ENCODE data around the gene RASSF3. TPM values are rescaled to one million over a fixed set of nuclear protein-coding genes. Genes with fewer than 3 reads are reported as not detected.

RASSF3 gene
- total and polyA plus RNA-seq, 7 donors: 34.7 to 348 (median 143) TPM

DNA sequence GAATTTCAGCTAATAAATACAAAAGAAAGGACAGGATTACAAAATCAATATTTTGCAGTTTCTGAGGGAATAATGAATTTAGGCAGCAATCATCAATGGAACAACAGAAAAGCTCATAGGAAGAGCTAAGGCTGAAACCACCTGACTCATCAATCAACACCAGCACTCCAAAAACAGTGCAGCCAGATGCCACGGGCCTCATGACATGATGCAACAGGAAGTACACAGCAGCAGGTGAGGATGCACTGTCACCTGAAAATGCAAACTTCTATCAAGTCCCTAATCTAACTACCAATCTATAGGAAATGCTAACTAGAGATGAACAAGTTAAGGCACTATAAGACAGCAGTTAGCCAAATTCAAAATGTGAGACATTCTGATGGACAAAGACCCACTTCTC lies 127.2 kb downstream of the RASSF3 start:
- Histone ChIP-seq H3K27ac (no peak overlapping the region), H3K36me3 (peaks cover 30 to 93% (median 49%) of the 10 kb centered on the region in 4 donors), H3K4me1 (no peaks in the 10 kb centered on the region), H3K4me3 (no peak overlapping the region), H3K27me3 (no peaks in the 10 kb centered on the region), H3K9me3 (no peaks in the 10 kb centered on the region)
- WGBS, 2 donors: 47 to 60% methylated on average over 1 of the region's 1 CpG
- DNase-seq: no peak
- TF ChIP-seq CTCF (IDR thresholded peaks at IDR 0.05): no peak
- TF ChIP-seq POLR2A (IDR thresholded peaks at IDR 0.05): no peak
- no peak for TF ChIP-seq POLR2AphosphoS5 (IDR thresholded peaks at IDR 0.05)
- no peak for TF ChIP-seq EP300 (IDR thresholded peaks at IDR 0.05)
- intact Hi-C loops (cut with DNase I): no loop called here

DNA sequence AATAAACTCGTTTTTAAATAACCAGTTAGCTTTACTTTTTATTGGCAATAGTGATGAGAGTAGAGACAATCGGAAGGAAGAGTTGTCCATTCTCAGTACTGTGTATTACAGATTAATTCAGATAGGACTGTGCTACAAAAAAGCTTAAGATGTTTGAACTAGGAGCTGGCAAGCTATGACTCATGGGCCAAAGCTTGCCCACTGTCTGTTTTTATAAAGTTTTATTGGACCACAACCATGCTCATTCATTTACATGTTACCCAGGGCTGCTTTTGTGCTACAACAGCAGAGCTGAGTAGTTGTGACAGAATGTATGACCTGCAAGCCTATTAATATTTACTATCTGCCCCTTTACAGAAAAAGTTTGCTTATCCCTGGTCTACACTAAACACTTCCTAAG lies 129.5 kb downstream of the RASSF3 start:
- no peaks in the 10 kb centered on the region for H3K4me1 ChIP-seq
- WGBS, 2 donors: 88 to 92% methylated on average over 2 of the region's 2 CpGs
- intact Hi-C loops (cut with DNase I): no loop called here
- TF ChIP-seq EP300 (IDR thresholded peaks at IDR 0.05): no peak
- no peak overlapping the region for H3K4me3 ChIP-seq
- DNase-seq: no peak
- no peaks in the 10 kb centered on the region for H3K9me3 ChIP-seq
- H3K27ac ChIP-seq: no peak overlapping the region
- H3K36me3 ChIP-seq: peaks cover 35 to 98% (median 64%) of the 10 kb centered on the region in 4 donors
- H3K27me3 ChIP-seq: no peaks in the 10 kb centered on the region

- 64 to 78% methylated on average over 2 of the region's 2 CpGs for WGBS, 2 donors
- no peaks in the 10 kb centered on the region for H3K4me1 ChIP-seq
- intact Hi-C loops (cut with DNase I): no loop called here
- no peak for TF ChIP-seq EP300 (IDR thresholded peaks at IDR 0.05)
- TF ChIP-seq POLR2AphosphoS5 (IDR thresholded peaks at IDR 0.05): no peak
- H3K27me3 ChIP-seq: no peaks in the 10 kb centered on the region
- no peak overlapping the region for H3K4me3 ChIP-seq
- no peak overlapping the region for H3K27ac ChIP-seq
- no peaks in the 10 kb centered on the region for H3K9me3 ChIP-seq
- peaks cover 35 to 98% (median 61%) of the 10 kb centered on the region in 4 donors for H3K36me3 ChIP-seq
- DNase-seq: no peak
These were observed 130.4 kb downstream of the RASSF3 start for GRCh38 chr12:64740646-64741045.

DNA sequence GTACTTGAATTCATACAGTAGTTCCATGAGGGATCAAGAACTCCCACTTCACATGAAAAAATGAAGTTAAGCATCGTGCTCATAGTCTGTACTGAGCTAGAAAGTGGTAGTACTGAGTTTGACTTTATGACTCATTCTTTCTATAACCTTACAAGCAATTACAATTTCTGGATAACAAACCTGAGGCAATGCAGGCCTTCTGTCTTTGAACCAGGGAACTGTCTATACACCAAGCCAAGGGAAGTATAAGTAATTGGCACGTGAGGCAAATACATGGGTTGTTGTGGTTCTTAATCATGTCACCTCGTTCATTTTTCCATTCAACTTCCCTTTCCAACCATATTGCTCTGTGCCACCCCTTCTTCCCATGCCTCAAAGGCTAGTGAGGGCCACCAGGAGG lies 132.1 kb downstream of the RASSF3 start:
- Histone ChIP-seq H3K27ac (no peak overlapping the region), H3K27me3 (no peaks in the 10 kb centered on the region), H3K36me3 (peaks cover 30 to 98% (median 51%) of the 10 kb centered on the region in 4 donors), H3K9me3 (no peaks in the 10 kb centered on the region), H3K4me3 (no peak overlapping the region), H3K4me1 (no peaks in the 10 kb centered on the region)
- TF ChIP-seq POLR2AphosphoS5 (IDR thresholded peaks at IDR 0.05) (no peak), CTCF (IDR thresholded peaks at IDR 0.05) (no peak), EP300 (IDR thresholded peaks at IDR 0.05) (no peak), POLR2A (IDR thresholded peaks at IDR 0.05) (no peak)
- intact Hi-C loops (cut with DNase I): no loop called here
- 89 to 90% methylated on average over 3 of the region's 3 CpGs for WGBS, 2 donors
- no peak for DNase-seq

- intact Hi-C loops (cut with DNase I): no loop called here
- TF ChIP-seq POLR2A (IDR thresholded peaks at IDR 0.05) (no peak), EP300 (IDR thresholded peaks at IDR 0.05) (no peak), POLR2AphosphoS5 (IDR thresholded peaks at IDR 0.05) (no peak), CTCF (IDR thresholded peaks at IDR 0.05) (no peak)
- H3K36me3 ChIP-seq: peaks cover 23 to 98% (median 48%) of the 10 kb centered on the region in 4 donors
These were observed 132.9 kb downstream of the RASSF3 start for GRCh38 chr12:64743206-64743605.

More at GRCh38 chr12:64743206-64743605, 132.9 kb downstream of the RASSF3 start:
- no peaks in the 10 kb centered on the region for H3K27me3 ChIP-seq
- H3K4me1 ChIP-seq: no peaks in the 10 kb centered on the region
- DNase-seq: no peak
- no peaks in the 10 kb centered on the region for H3K9me3 ChIP-seq
- 97 to 99% methylated on average over 3 of the region's 3 CpGs for WGBS, 2 donors
- H3K4me3 ChIP-seq: no peak overlapping the region
- H3K27ac ChIP-seq: no peak overlapping the region

Measured in sigmoid colon (tissue), 7 donors.